HG02884 (cell line): ENCODE measurements around the gene ZNF331.

Experiments
- ATAC-seq: cut with Tn5 transposase; IDR thresholded peaks from one replicate; pipeline ENCODE4 v1.9.1; 2021; ENCODE audit warnings: mild to moderate bottlenecking, moderate library complexity; ENCODE audit not compliant: unreplicated experiment

The ZNF331 gene

GRCh38 chr19:53626486-53626885 is 88.5 kb downstream of the ZNF331 start:
- no peak for ATAC-seq

GRCh38 chr19:53626976-53627375 is 89.0 kb downstream of the ZNF331 start:
- ATAC-seq, result no peak
